HL-60 (cell line): ENCODE results near the gene MELK.

Source experiments
- DNase-seq, 2 experiments: peaks; one replicate each; pipeline ENCODE4 v3.0.0-alpha.2; 2010 to 2020; ENCODE audit warnings: low read depth in 1 of 2, low spot score in 1 of 2
- H3K27ac ChIP-seq: fragments of 250-450 bp; sonication (Bioruptor Pico); replicated peaks from 2 replicates; pipeline ENCODE4 v1.5.1; 2020; ENCODE audit warnings: mild to moderate bottlenecking, moderate library complexity
- H3K27me3 ChIP-seq: fragments of 250-450 bp; sonication (Bioruptor Pico); 2 replicates; pipeline ENCODE4 v1.5.1; 2021; ENCODE audit warnings: mild to moderate bottlenecking, moderate library complexity; ENCODE audit not compliant: insufficient read depth, poor library complexity, severe bottlenecking
- H3K4me3 ChIP-seq: replicated peaks from 2 replicates; pipeline ENCODE4 v1.5.1; 2011; ENCODE audit warnings: mild to moderate bottlenecking, control low read depth, low read length; ENCODE audit not compliant: insufficient read depth
- CTCF ChIP-seq: IDR thresholded peaks from one replicate; pipeline ENCODE4 v1.5.1; 2011; ENCODE audit warnings: low read length, control low read depth, inconsistent platforms; ENCODE audit not compliant: insufficient read depth
- GABPA ChIP-seq: IDR thresholded peaks from 2 replicates; pipeline ENCODE4 v1.6.1; 2012; ENCODE audit warnings: low read depth
- POLR2AphosphoS5 ChIP-seq: IDR thresholded peaks from 2 replicates; pipeline ENCODE4 v1.6.1; 2012; ENCODE audit warnings: low read depth
- REST ChIP-seq: IDR thresholded peaks from 2 replicates; pipeline ENCODE4 v1.6.1; 2012; ENCODE audit warnings: low read depth; ENCODE audit not compliant: insufficient replicate concordance
- SPI1 ChIP-seq: IDR thresholded peaks from 2 replicates; pipeline ENCODE4 v1.6.1; 2012; ENCODE audit warnings: low read depth, mild to moderate bottlenecking, borderline replicate concordance

Gene MELK

GRCh38 chr9:36677611-36678010 lies 104.9 kb downstream of the MELK start:
- DNase-seq: no peak
- no peaks in the 10 kb centered on the region for H3K27me3 ChIP-seq
- H3K4me3 ChIP-seq: no peak overlapping the region
- H3K27ac ChIP-seq: no peak overlapping the region
- TF ChIP-seq REST: no peak
- TF ChIP-seq SPI1: no peak
- TF ChIP-seq POLR2AphosphoS5: no peak
- TF ChIP-seq CTCF: no peak
- no peak for TF ChIP-seq GABPA

- DNase-seq: no peak
- Histone ChIP-seq H3K27ac (no peak overlapping the region), H3K27me3 (no peaks in the 10 kb centered on the region), H3K4me3 (no peak overlapping the region)
- TF ChIP-seq CTCF (no peak), SPI1 (no peak), POLR2AphosphoS5 (no peak), REST (no peak), GABPA (no peak)
These were observed 107.0 kb downstream of the MELK start for GRCh38 chr9:36679710-36680109.

GRCh38 chr9:36686471-36686870 lies 113.8 kb downstream of the MELK start:
- no peak overlapping the region for H3K27ac ChIP-seq
- no peak for DNase-seq
- H3K4me3 ChIP-seq: no peak overlapping the region
- TF ChIP-seq CTCF: no peak
- no peak for TF ChIP-seq GABPA
- TF ChIP-seq REST: no peak
- TF ChIP-seq POLR2AphosphoS5: no peak
- TF ChIP-seq SPI1: no peak
- H3K27me3 ChIP-seq: no peaks in the 10 kb centered on the region
